A204.1 (cell line): ENCODE measurements around the gene NR1H2.
"Not testable (repeated sequence)": the region's sequence is repeated elsewhere in the genome, so short reads cannot be mapped to it uniquely, and the experiment has no call there.

ENCODE experiments used
- FAIRE-seq: peaks from 2 replicates; lab custom pipeline; 2012; peaks lifted over from hg19 to GRCh38; lab: Jason Lieb, UNC

NR1H2 gene

DNA sequence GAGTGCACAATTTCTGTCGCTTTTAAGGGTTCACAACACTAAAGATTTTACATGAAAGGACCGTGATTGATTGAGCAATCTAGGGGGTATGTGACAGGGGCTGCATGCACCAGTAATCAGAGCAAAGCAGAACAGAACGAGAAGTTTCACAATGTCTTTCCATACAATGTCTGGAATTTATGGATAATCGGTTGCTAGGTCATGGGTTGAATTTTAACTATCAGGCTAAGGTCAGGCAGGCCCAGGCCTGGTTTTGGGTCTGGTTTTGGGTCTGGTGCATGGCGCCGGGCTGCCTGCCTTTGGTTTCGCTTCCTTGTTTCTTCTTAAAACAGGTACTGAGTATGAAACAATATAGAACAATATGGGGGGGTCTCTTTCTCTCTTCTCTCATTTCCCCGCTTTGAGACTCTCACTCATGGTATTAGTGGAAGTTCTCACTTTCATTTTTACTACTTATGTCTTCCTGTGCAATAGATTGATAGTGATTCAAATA, 29.1 kb upstream of the NR1H2 start:
- not testable (repeated sequence) for FAIRE-seq

GRCh38 chr19:50349277-50350057, 26.8 kb upstream of the NR1H2 start:
- no peak for FAIRE-seq

DNA sequence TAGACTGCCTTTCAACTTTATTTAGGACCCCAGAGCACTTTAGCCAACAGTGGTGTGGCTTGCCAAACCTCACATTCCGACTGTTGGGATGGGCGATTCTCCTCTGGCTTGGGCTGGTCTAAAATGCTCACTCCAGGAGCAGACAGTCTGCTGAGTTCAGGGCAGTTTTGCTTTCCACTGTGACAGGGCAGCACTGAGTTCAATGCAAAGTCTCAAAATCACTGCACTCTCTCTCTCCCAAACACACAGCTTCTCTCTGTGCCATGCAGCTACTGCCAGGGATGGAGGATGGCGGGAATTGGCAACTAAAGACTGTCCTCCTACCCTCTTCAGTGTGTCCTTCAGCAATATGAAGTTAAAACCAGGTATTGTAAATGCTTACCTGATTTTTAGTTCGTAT, 24.0 kb upstream of the NR1H2 start:
- FAIRE-seq, result no peak

DNA sequence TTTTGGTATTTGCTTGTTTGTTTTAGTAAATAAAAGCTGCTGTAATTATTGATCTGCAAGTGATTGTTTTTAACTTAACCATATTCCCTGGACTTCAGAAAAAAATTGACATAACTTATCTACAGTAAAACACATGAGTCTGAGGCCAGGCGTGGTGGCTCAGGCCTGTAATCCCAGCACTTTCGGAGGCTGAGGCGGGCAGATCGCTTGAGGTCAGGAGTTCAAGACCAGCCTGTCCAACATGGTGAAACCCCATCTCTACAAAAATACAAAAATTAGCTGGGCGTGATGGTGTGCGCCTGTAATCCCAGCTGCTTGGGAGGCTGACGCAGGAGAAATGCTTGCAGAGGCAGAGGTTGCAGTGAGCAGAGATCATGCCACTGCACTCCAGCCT, 22.8 kb upstream of the NR1H2 start:
- not testable (repeated sequence) for FAIRE-seq

DNA sequence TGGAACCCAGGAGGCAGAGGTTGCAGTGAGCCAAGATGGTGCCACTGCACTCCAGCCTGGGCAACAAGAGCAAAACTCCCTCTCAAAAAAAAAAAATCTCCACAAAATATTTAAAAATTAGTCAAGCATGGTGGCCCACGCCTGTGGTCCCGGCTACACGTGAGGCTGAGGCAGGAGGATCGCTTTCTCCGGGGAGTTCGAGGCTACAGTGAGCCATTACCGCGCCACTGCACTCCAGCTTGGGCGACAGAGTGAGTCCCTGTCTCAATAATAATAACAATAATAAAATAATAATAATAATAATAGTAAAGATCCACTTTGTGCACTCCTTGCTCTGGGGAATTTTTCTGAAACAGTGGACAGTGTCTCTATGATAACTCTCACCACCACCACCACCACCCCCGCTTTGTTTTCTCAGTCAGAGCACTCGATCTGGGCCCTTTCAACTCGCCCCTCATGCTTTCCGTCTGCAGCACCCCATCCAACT, 19.5 kb upstream of the NR1H2 start:
- FAIRE-seq, result no peak

DNA sequence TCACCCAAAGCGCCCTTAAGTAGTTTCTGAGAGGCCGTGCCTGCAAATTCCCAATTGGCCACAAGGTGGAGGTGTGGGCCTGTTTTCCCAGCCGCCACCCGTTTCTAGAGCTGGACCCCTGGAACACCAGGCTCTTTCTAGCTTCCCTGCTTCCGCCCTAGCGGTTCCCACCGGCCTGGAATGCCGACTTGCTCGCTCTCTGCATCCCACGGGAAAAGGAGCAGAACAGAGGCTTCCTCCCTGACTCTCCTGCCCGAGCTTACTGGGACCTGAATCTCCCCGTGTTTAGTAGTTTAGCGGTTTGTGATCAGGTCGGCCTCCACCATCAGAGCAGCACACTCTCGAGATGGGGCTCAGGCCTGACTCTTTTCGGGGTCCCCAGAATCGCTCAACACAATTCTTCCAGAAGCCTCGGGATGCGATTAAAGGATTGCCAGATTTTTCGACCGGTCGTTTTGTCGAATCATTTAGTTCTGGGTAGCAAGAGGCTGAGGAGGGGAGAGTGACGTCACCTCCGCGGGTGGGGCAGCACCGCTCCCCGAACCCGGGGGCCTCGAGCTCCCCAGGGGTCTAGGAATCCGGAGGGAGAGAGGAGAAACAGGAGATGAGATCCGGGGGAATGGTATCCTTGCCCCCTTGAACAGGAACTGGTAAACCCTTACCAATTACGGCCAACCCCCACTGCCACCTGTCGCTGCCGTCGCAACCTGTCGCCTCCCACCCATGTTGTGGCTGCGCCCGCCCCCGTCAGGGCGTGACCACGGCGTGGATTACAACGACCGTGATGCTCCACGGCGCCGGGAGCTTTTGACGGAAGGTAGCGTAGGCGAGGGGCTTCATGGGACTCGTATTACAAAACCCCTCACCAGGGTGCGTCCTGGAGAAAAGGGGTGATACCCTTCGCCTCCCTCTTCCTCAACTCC, 18.8 kb upstream of the NR1H2 start:
- no peak for FAIRE-seq

DNA sequence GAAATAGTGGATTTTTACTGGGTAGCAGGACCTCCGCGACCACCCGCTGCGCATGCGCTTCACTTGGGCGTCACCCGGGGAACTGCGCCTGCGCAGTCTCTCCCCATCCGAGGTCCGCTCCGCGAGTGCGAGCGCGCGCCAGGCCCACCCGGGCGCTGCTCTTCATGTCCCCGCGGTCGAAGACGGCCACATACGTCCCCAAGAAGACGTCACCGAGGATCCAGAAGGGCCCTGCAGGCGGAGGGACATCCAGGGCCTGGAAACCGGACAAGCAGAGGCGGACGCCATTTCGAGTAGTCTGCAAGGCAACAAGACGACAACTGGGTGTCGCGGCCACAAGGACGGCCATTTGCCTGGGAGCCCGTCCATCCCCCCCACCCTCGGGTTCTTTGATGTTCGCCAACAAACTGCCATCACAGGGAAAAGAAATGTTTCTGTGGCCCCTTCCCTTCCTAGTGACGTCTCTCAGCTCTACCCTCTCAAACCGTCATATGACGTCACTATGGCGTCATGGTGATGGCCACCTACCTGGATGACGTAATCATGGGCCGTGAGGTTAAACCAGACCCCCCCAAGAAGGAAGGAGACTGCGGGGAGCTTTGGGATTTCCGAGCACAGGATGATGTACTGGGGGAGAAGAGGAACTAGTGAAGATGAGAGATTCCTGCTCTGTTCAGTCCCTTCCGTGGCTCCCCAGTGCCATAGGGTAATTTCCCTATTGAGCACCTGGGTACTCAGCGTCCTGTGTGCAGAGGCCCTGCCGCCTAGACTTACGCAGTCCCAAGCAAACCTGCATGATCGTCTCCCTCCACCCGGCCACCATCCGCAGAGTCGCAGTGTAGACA, 17.6 kb upstream of the NR1H2 start:
- FAIRE-seq, result no peak

GRCh38 chr19:50359328-50359818, 16.9 kb upstream of the NR1H2 start:
- FAIRE-seq, result no peak

- FAIRE-seq, result no peak
Measured at GRCh38 chr19:50361290-50362029, 14.8 kb upstream of the NR1H2 start.

- no peak for FAIRE-seq
Measured at GRCh38 chr19:50362030-50362412, 14.2 kb upstream of the NR1H2 start.

DNA sequence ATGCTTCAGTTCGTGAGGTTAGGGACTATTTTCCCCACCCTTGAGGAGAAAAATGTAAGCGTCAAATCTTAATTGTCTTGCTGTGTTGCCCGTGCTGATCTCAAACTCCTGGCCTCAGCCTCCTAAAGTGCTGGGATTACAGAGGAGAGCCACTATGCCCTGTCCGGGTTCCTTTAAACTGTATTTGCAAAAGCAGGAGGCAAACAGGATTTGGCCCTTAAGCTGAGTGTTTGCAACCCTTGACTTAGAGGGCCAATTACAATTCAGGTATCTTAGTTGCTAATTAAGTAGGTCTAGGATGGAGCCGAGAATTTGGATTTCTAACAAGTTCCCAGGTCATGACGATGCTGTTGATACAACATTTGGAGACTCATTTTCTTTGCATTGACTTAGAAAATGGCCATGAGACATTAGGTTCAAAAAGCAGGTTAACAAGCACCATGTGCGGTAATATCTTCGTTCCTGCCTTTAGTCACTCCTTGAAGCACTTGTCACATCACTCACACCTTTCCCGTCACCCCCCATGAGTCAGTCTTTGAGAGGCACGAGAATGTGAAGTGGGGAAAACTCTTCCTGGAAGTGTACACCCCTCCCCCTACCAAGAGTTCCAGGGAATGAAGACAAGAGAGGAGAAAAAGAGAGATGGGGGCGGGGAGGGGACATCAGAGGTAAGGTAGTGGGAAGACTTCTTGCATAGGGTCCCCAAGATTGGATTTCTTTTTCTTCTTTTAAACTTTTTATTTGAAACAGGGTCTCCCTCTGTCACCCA, 13.4 kb upstream of the NR1H2 start:
- no peak for FAIRE-seq

DNA sequence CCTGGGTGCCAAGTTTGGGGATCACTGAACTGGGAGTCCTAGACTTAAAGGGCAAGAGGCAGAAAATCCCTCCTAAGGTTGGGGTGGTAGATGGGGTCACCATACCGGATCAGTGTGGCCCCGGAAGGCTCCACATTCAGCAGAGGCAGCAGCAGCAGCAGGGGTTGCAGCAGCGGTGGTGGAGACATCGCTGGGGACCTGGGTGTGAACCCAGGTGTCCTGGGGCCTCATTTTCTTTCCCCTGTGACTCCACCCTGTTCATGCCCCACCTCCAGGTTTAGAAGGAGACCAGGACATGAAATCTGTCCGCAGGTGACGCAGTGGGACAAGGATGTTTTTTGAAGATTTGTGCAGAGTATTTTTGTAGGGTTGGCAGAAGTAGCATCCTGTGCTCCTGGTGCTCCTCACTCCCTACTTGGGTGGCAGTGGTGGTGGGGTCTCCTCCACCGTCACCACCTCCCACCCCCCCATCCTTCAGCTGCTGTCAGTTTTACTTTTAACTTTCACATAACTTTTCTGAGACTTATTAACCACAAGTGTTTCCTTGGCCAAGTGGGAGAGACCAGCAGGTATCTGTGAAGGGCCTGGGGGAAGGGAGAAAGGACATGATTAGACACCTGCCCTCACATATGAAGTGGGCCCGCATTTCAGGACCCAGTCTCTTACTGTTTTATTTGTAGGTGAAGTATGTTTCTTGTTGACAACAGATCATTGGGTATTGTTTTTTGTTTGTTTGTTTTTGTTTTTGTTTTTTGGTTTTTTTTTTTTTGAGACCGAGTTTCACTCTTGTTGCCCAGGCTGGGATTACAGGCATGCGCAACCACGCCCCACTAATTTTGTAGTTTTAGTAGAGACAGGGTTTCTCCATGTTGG, 10.6 kb upstream of the NR1H2 start, which contains the start of gene NAPSA:
TSS of gene NAPSA (minus strand) at position 206 of the 873 bp plus-strand sequence. CDS start at position 188, 18 bp downstream.
- FAIRE-seq, result no peak

- no peak for FAIRE-seq
Measured at GRCh38 chr19:50368649-50369570, 7.3 kb upstream of the NR1H2 start.

DNA sequence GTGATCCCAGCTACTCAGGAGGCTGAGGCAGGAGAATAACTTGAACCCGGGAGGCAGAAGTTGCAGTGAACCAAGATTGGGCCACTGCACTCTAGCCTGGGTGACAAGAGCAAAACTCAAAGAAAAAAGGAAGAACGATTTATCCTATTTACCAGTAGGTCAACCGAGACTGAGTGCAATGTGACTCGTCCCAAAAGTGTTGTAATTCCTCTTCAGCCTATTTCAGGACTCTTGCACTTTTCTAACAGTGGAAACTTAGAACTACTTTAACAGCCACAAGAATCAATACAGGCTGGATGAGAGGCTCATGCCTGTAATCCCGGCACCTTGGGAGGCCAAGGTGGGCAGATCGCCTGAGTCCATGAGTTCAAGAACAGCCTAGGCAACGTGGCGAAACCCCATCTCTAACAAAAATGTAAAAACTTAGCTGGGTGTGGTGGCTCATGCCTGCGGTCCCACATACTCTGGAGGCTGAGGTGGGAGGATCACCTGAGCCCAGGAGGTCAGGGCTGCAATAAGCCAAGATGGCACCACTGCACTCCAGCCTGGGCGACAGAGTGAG, 4.3 kb upstream of the NR1H2 start:
- no peak for FAIRE-seq

- no peak for FAIRE-seq
Measured at GRCh38 chr19:50377051-50377461, 799 bp downstream of the NR1H2 start.

DNA sequence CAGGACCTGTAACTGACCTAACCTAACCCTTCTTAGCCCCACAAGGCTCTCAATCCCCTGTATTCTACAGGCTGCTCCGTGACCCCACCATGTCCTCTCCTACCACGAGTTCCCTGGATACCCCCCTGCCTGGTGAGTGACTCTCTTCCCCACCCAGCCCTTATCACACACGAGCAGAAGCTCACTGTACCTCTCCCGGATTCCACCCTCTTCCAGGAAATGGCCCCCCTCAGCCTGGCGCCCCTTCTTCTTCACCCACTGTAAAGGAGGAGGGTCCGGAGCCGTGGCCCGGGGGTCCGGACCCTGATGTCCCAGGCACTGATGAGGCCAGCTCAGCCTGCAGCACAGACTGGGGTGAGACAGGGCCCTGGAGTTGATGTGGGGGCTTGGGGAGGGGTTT, 1.3 kb downstream of the NR1H2 start:
- no peak for FAIRE-seq

DNA sequence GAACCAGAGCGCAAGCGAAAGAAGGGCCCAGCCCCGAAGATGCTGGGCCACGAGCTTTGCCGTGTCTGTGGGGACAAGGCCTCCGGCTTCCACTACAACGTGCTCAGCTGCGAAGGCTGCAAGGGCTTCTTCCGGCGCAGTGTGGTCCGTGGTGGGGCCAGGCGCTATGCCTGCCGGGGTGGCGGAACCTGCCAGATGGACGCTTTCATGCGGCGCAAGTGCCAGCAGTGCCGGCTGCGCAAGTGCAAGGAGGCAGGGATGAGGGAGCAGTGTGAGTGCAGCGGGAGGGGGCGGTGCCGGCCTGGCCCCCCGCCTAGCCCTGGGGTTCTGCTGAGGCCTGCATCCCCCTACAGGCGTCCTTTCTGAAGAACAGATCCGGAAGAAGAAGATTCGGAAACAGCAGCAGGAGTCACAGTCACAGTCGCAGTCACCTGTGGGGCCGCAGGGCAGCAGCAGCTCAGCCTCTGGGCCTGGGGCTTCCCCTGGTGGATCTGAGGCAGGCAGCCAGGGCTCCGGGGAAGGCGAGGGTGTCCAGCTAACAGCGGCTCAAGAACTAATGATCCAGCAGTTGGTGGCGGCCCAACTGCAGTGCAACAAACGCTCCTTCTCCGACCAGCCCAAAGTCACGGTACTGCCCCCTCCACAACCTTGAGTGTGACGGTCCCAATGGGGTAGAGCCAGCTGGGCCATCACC, 2.1 kb downstream of the NR1H2 start:
- no peak for FAIRE-seq
